Neural cell (in vitro differentiated cells): ENCODE results near the gene KRT12. TPM values are rescaled to one million over a fixed set of nuclear protein-coding genes. Genes with fewer than 3 reads are reported as not detected.

Source experiments
- H2AFZ ChIP-seq: fragments of 200-600, 300-800 bp; sonication (generic), shearing (Covaris generic); 2 replicates; pipeline ENCODE4 v1.6.0; 2014; ENCODE audit warnings: low read depth, mild to moderate bottlenecking, antibody characterized with exemption, low read length, moderate library complexity
- H3F3A ChIP-seq: fragments of 200-600 bp; shearing (Covaris generic); 2 replicates; pipeline ENCODE4 v1.6.1; 2016; ENCODE audit warnings: mild to moderate bottlenecking, moderate library complexity, mixed read lengths, antibody characterized with exemption, low read length; ENCODE audit not compliant: insufficient read depth, poor library complexity, severe bottlenecking
- H3K27ac ChIP-seq: fragments of 200-600, 300-800 bp; sonication (generic), shearing (Covaris generic); 2 replicates; pipeline ENCODE4 v1.5.1; 2014; ENCODE audit warnings: mild to moderate bottlenecking, low read length, moderate library complexity
- H3K27me3 ChIP-seq: fragments of 300-800, 200-600 bp; sonication (generic), shearing (Covaris generic); 2 replicates; pipeline ENCODE4 v1.6.0; 2014; ENCODE audit warnings: mild to moderate bottlenecking, low read depth, low read length, moderate library complexity; ENCODE audit not compliant: insufficient read depth
- H3K36me3 ChIP-seq: fragments of 300-800, 200-600 bp; sonication (generic), shearing (Covaris generic); 2 replicates; pipeline ENCODE4 v1.5.1; 2014; ENCODE audit warnings: mild to moderate bottlenecking, antibody characterized with exemption, low read length, moderate library complexity; ENCODE audit not compliant: insufficient read depth
- H3K4me2 ChIP-seq: fragments of 300-800, 200-600 bp; sonication (generic), shearing (Covaris generic); 2 replicates; pipeline ENCODE4 v1.6.0; 2014; ENCODE audit warnings: mild to moderate bottlenecking, low read length
- H3K4me3 ChIP-seq: fragments of 300-800, 200-600 bp; sonication (generic), shearing (Covaris generic); 2 replicates; pipeline ENCODE4 v1.5.1; 2014; ENCODE audit warnings: mild to moderate bottlenecking, low read length, moderate library complexity
- H3K79me2 ChIP-seq: fragments of 200-600 bp; shearing (Covaris generic); replicated peaks from 2 replicates; pipeline ENCODE4 v1.6.0; 2014; ENCODE audit warnings: mild to moderate bottlenecking, low read length, moderate library complexity; ENCODE audit not compliant: insufficient read depth
- H3K9ac ChIP-seq: fragments of 300-800, 200-600 bp; sonication (generic), shearing (Covaris generic); 2 replicates; pipeline ENCODE4 v1.6.1; 2016; ENCODE audit warnings: mild to moderate bottlenecking, low read length, mixed read lengths
- H3K9me2 ChIP-seq: fragments of 200-600 bp; shearing (Covaris generic); 2 replicates; pipeline ENCODE4 v1.6.1; 2016; ENCODE audit warnings: mild to moderate bottlenecking, low read length, mixed read lengths; ENCODE audit not compliant: insufficient read depth
- H3K9me3 ChIP-seq: fragments of 200-600, 300-800 bp; sonication (generic), shearing (Covaris generic); 2 replicates; pipeline ENCODE4 v1.6.1; 2016; ENCODE audit warnings: mild to moderate bottlenecking, mixed run types, low read length, moderate library complexity, mixed read lengths
- H4K20me1 ChIP-seq: fragments of 200-600 bp; shearing (Covaris generic); 2 replicates; pipeline ENCODE4 v1.6.1; 2016; ENCODE audit warnings: mild to moderate bottlenecking, mixed run types; ENCODE audit not compliant: insufficient read depth
- EP300 ChIP-seq: fragments of 450-650 bp; conservative IDR thresholded peaks from 2 replicates; pipeline ENCODE4 v1.6.1; 2014; ENCODE audit warnings: antibody characterized with exemption, mild to moderate bottlenecking, moderate library complexity; ENCODE audit not compliant: poor library complexity, severe bottlenecking
- EZH2 ChIP-seq: fragments of 200-600, 300-800 bp; shearing (Covaris generic), sonication (generic); IDR thresholded peaks from 2 replicates; pipeline ENCODE4 v1.6.1; 2014; ENCODE audit warnings: antibody characterized with exemption, low read length, borderline replicate concordance, mild to moderate bottlenecking; ENCODE audit not compliant: insufficient read depth, poor library complexity, severe bottlenecking
- MXI1 ChIP-seq: fragments of 450-650 bp; conservative IDR thresholded peaks from 2 replicates; pipeline ENCODE4 v1.6.1; 2014; ENCODE audit warnings: antibody characterized with exemption, mild to moderate bottlenecking; ENCODE audit not compliant: poor library complexity, severe bottlenecking
- POLR2AphosphoS5 ChIP-seq: IDR thresholded peaks from 2 replicates; pipeline ENCODE4 v1.6.1; 2012
- RAD21 ChIP-seq: fragments of 450-650 bp; conservative IDR thresholded peaks from 2 replicates; pipeline ENCODE4 v1.6.1; 2014; ENCODE audit warnings: antibody characterized with exemption, mild to moderate bottlenecking, moderate library complexity
- SMC3 ChIP-seq: fragments of 450-650 bp; conservative IDR thresholded peaks from 2 replicates; pipeline ENCODE4 v1.6.1; 2014; ENCODE audit warnings: antibody characterized with exemption, mild to moderate bottlenecking, moderate library complexity; ENCODE audit not compliant: poor library complexity
- TAF1 ChIP-seq: IDR thresholded peaks from 2 replicates; pipeline ENCODE4 v1.6.1; 2012; ENCODE audit warnings: low read depth
- polyA plus RNA-seq: library from polyadenylated mRNA; depleted of rRNA; stranded (reverse); fragments of >200 nt; gene quantifications from 2 replicates; pipeline ENCODE4 v1.2.3, GENCODE V29; 2014
- TF ChIP-seq, protein P1 (sequence below): IDR thresholded peaks from 2 replicates; pipeline ENCODE4 v1.6.1; 2012; ENCODE audit warnings: borderline replicate concordance
- TF ChIP-seq, protein P2 (sequence below): fragments of 450-650 bp; IDR thresholded peaks from 2 replicates; pipeline ENCODE4 v1.5.1; 2014; ENCODE audit warnings: antibody characterized with exemption, mild to moderate bottlenecking, moderate library complexity; ENCODE audit not compliant: poor library complexity, severe bottlenecking

The KRT12 gene
- polyA plus RNA-seq, 1 donor from 2014 or later = not detected

DNA sequence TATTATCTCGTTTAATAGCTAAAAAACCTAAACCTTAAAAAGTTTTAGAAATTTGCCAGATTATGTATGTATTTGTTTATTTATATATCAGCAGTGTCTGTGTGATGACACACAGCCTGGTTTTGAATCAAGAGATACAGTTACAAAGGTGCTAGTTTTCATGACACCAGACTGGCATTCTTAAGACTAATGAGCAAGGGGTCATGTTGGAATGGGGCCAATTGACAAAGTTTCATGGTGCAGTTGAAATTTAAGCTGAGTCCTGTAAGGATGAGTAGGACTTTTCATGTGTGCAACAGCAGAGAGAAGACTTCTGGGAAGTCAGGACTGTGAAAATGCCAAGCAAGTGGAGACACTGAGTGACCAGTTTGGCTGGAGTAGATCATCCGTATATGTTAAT lies 41.4 kb downstream of the KRT12 start:
- no peaks in the 10 kb centered on the region for H4K20me1 ChIP-seq
- no peaks in the 10 kb centered on the region for H3K79me2 ChIP-seq
- H3K4me3 ChIP-seq = no peak overlapping the region
- H3K27me3 ChIP-seq = no peaks in the 10 kb centered on the region
- H3K9ac ChIP-seq = no peak overlapping the region
- no peak for TF ChIP-seq TAF1
- TF ChIP-seq, protein P1, sequence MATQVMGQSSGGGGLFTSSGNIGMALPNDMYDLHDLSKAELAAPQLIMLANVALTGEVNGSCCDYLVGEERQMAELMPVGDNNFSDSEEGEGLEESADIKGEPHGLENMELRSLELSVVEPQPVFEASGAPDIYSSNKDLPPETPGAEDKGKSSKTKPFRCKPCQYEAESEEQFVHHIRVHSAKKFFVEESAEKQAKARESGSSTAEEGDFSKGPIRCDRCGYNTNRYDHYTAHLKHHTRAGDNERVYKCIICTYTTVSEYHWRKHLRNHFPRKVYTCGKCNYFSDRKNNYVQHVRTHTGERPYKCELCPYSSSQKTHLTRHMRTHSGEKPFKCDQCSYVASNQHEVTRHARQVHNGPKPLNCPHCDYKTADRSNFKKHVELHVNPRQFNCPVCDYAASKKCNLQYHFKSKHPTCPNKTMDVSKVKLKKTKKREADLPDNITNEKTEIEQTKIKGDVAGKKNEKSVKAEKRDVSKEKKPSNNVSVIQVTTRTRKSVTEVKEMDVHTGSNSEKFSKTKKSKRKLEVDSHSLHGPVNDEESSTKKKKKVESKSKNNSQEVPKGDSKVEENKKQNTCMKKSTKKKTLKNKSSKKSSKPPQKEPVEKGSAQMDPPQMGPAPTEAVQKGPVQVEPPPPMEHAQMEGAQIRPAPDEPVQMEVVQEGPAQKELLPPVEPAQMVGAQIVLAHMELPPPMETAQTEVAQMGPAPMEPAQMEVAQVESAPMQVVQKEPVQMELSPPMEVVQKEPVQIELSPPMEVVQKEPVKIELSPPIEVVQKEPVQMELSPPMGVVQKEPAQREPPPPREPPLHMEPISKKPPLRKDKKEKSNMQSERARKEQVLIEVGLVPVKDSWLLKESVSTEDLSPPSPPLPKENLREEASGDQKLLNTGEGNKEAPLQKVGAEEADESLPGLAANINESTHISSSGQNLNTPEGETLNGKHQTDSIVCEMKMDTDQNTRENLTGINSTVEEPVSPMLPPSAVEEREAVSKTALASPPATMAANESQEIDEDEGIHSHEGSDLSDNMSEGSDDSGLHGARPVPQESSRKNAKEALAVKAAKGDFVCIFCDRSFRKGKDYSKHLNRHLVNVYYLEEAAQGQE = no peak
- TF ChIP-seq SMC3 = no peak
- TF ChIP-seq, protein P2, sequence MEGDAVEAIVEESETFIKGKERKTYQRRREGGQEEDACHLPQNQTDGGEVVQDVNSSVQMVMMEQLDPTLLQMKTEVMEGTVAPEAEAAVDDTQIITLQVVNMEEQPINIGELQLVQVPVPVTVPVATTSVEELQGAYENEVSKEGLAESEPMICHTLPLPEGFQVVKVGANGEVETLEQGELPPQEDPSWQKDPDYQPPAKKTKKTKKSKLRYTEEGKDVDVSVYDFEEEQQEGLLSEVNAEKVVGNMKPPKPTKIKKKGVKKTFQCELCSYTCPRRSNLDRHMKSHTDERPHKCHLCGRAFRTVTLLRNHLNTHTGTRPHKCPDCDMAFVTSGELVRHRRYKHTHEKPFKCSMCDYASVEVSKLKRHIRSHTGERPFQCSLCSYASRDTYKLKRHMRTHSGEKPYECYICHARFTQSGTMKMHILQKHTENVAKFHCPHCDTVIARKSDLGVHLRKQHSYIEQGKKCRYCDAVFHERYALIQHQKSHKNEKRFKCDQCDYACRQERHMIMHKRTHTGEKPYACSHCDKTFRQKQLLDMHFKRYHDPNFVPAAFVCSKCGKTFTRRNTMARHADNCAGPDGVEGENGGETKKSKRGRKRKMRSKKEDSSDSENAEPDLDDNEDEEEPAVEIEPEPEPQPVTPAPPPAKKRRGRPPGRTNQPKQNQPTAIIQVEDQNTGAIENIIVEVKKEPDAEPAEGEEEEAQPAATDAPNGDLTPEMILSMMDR = no peak
- TF ChIP-seq RAD21 = no peak
- no peak for TF ChIP-seq EZH2
- no peak for TF ChIP-seq EP300
- no peak for TF ChIP-seq MXI1
- TF ChIP-seq POLR2AphosphoS5 = no peak
- H3K9me3 ChIP-seq = no peaks in the 10 kb centered on the region
- H3K27ac ChIP-seq = no peak overlapping the region
- no peak overlapping the region for H3K4me2 ChIP-seq
- H3K36me3 ChIP-seq = no peaks in the 10 kb centered on the region
- no peak overlapping the region for H2AFZ ChIP-seq
- no peaks in the 10 kb centered on the region for H3F3A ChIP-seq
- H3K9me2 ChIP-seq = no peaks in the 10 kb centered on the region

DNA sequence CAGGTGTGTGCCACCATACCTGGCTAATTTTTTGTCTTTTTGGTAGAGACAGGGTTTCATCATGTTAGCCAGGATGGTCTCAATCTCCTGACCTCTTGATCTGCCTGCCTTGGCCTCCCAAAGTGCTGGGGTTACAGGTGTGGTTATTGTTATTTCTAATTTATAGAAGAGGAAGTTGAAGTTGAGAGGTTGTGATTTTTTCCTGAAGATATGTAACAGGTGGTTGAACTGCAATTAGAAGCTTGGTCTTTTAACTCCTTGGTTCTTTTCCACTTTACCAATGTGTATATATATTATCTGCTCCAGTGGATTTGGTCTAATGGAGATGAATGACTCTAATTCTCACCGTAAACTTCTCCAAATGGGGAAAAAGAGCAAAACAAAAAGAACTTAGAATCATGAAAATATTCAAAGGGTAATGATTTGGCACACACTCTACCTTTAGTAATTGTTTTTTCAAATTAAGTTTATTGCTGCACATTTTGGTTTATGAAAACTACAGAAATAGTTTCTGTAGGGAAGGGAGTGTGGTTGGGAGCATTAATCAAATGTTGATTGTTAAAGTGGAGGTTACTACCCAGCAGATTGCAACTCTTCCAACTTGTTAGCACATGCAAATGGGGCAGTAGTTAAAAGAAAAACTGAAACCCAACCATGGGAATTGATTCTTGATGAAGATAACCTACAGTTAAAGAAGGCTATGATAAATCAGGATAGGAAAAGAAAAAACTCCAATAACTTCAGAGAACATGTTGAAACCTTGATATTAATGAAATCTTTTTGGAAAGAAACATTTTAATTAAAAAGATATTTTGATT lies 42.8 kb downstream of the KRT12 start:
- H3K36me3 ChIP-seq = no peaks in the 10 kb centered on the region
- no peak overlapping the region for H3K9ac ChIP-seq
- H3K4me3 ChIP-seq = no peak overlapping the region
- H3K79me2 ChIP-seq = no peaks in the 10 kb centered on the region
- no peak overlapping the region for H3K4me2 ChIP-seq
- no peaks in the 10 kb centered on the region for H3K9me2 ChIP-seq
- no peak overlapping the region for H2AFZ ChIP-seq
- no peaks in the 10 kb centered on the region for H3K9me3 ChIP-seq
- H4K20me1 ChIP-seq = no peaks in the 10 kb centered on the region
- H3K27ac ChIP-seq = no peak overlapping the region
- no peaks in the 10 kb centered on the region for H3K27me3 ChIP-seq
- H3F3A ChIP-seq = no peaks in the 10 kb centered on the region
- TF ChIP-seq POLR2AphosphoS5 (no peak), RAD21 (no peak), EZH2 (no peak), EP300 (no peak), SMC3 (no peak), TAF1 (no peak), MXI1 (no peak)
- TF ChIP-seq, protein P1 = no peak
- TF ChIP-seq, protein P2 = no peak
